HG03097 (cell line): ENCODE measurements around the gene RBMX.
A peak's percentile ranks its signal among the peaks of the same experiment; 100 is the strongest.
"Not testable (repeated sequence)": the region's sequence is repeated elsewhere in the genome, so short reads cannot be mapped to it uniquely, and the experiment has no call there.

Source experiments
- ATAC-seq: cut with Tn5 transposase; IDR thresholded peaks from one replicate; pipeline ENCODE4 v1.9.1; 2021; ENCODE audit not compliant: unreplicated experiment, low FRiP score

RBMX gene

DNA sequence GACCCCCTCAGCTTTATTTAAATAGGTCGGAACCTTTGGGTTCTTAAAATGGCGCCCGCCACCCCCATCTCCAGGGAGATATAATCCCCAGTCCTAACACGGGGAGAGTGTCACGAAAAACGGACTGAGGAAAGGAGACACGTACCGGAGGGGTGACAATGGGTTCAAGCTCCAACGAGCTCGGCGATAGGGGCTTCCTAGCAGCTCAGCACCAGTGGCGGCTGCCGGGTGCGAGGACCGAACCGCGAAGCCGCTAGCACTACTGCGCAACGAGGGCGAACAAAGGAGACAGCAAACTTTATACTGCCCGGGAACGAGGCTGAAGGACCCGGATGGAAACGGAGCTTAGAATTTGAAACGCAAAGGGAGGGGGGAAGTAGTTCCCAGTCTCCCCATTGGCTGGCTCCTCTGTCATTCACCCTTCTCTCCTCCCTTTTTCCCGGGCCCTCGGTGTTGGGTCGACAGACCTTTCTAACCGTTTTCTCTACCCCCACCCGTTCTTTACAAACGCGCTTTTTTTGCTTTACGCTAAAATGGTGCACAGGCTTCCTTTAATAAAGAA is at the start of gene RBMX:
RBMX (minus strand) TSS at position 274 of the 562 bp plus-strand sequence. CDS start 1,298 bp downstream, outside the sequence.
- ATAC-seq = peak; percentile 98

- ATAC-seq = not testable (repeated sequence)
Observed at GRCh38 chrX:136921438-136921837, 40.9 kb upstream of the RBMX start.

DNA sequence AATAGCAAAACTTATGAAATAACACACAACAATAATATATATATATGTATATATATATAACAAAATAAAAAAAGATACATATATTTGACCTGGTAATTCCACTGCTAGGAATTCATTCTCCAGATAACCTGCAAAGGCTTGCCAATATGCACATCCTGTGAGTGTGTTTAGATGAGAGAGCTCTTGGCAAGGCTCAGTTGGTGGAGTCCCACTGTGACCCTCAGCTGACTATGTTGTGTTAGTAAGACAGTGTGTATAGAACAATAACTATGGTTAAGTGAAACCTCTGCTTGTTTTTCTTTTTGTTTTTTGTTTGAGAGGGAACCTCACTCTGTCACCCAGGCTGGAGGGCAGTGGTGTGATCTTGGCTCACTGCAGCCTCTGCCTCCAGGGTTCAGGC is 39.5 kb upstream of the RBMX start:
- ATAC-seq = no peak

GRCh38 chrX:136916827-136917226 is 36.3 kb upstream of the RBMX start:
- no peak for ATAC-seq

GRCh38 chrX:136911661-136912060 is 31.1 kb upstream of the RBMX start:
- not testable (repeated sequence) for ATAC-seq

- no peak for ATAC-seq
Observed at GRCh38 chrX:136911253-136911652, 30.7 kb upstream of the RBMX start.

- ATAC-seq = no peak
Observed at GRCh38 chrX:136910565-136911035, 30.1 kb upstream of the RBMX start.

GRCh38 chrX:136909706-136910564 is 29.4 kb upstream of the RBMX start:
- peak; percentile 51 for ATAC-seq

DNA sequence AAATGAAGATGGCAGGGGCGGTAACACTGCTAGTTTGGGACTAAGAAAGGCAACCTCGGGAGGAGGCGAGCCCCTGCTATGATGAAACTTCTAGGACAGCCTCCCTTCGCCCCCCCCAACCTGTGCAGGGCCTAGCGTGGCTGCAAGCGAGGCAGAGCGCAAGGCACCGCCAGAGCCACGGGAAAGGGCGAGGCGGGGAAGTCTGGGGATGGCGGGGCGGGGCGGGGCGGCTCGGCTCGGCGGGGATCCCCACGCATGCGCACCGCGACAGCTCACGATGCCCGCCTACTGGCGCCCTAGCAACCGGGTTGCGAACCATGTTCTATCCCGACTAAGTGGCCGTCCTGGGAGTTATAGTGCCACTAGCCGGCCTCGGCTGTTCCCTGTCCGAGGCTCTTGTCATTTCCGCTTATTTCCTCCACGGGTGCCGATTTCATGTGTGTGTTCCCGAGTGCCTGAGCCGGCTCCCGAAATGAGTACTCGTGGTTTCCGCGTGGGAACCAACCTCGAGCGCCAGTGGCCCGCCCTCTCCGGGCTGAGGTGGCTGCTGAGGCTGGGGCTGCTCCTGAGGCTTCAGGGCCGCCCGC is 28.7 kb upstream of the RBMX start:
- peak; percentile 52 for ATAC-seq

- ATAC-seq = no peak
Observed at GRCh38 chrX:136907621-136908020, 27.1 kb upstream of the RBMX start.

DNA sequence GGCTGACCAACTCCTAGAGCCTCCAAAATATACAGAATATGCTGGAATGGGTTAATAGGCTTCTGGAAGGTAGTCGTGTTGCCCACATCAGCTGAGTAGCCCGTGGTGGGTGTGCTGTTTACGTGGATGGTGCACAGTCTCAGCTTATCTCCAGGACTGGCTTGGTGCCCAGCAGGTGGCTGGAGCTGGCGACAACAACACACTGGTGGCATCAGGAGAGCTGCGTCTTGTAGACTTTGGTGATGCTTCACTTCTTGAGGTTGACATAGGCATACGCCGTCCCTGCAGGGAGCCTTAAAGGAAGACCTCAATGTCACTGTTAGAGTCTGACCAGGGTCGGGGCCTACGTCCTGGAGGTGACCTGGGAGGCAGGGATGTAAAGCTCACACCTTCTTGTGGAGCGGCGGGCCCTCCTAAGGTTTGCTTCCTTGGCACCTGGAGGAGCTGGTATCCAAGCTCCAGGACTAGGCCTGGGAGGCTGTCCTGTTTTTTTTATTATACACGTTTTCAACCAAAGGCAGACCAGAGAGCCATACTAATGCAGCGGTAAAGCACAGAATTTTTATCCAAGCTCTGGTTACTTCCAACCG is 26.5 kb upstream of the RBMX start:
- ATAC-seq = no peak

DNA sequence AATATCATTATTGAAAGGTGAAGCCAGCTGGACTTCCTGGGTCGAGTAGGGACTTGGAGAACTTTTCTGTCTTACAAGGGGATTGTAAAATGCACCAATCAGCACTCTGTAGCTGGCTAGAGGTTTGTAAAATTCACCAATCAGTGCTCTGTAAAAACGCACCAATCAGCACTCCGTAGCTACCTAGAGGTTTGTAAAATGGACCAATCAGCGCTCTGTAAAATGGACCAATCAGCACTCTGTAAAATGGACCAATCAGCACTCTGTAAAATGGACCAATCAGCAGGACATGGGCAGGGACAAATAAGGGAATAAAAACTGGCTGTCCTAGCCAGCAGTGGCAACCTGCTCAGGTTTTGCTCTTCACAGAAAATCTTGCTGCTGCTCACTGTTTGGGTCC is 23.5 kb upstream of the RBMX start:
- not testable (repeated sequence) for ATAC-seq

GRCh38 chrX:136900071-136900470 is 19.5 kb upstream of the RBMX start:
- ATAC-seq = not testable (repeated sequence)

DNA sequence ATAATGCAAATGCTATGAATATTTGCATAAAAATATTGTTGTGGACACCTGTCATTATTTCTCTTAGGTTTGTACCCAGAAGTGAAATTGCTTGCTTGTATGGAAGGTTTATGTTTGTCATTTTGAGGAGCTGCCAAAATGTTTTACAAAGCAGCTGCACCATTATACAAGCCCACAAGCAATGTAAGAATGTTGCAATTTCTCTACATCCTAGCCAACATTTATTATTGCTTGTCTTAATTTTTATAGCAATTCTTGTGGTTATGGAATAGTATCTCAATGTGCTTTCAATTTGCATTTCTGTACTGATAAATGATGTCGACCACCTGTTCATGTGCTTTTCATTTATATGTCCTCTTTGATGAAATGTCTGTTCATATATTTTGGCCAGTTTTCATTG is 18.7 kb upstream of the RBMX start:
- ATAC-seq = no peak

GRCh38 chrX:136898752-136899151 is 18.2 kb upstream of the RBMX start:
- not testable (repeated sequence) for ATAC-seq

GRCh38 chrX:136896121-136896914 is 15.8 kb upstream of the RBMX start:
- no peak for ATAC-seq

GRCh38 chrX:136892412-136892811 is 11.9 kb upstream of the RBMX start:
- no peak for ATAC-seq

DNA sequence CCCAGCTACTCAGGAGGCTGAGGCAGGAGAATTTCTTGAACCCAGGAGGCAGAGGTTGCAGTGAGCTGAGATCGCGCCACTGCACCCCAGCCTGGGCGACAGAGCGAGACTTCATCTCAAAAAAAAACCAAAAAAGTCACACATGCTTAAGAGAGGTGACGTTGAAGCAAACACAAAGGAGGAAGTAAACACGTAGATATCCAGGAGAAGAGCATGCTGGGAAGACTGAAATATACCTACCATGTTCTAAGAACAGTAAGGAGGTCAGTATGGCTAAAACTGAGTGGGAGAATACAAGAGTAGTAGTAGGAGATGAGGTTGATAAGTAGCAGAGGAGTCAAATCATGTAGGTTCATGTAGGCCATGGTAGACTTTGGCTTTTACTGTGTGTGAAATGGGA is 10.1 kb upstream of the RBMX start:
- ATAC-seq = not testable (repeated sequence)

DNA sequence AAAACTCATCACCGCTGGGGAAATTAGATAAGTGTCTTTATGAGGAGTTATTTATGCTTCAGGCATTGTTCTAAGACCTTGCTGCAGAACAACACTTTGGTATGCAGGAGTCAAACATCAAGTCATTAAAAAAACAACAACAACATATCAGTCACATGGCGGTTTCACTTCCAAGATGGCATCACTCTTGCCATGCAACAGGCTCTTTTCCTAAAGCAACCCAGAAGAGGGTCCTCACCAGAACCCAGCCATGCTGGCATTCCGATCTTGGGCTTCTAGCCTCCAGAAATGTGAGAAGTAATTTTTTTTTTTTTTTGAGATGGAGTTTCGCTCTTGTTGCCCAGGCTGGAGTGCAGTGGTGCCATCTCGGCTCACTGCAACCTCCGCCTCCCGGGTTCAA is 8.7 kb upstream of the RBMX start:
- ATAC-seq = no peak

DNA sequence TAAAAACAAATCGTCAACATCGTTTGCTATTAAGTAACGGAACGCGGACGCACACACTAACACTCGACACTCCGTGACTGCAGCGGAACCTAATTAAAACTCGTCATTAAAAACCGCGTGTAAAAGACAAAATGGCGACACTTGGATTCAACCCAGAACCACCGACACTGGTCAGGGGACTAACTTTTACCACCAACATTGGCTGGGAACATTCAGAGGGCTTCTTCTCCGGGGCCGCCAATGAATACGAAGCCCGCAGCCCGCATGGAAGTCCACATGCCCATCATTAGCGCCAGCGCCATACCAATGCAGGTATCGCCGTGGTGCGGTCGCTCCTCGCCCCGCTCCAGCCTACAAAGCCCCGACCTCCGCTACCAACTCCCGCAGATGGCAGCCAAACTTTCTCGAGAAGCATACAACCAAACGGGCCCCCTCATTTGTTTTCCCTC is 498 bp downstream of the RBMX start:
- peak; percentile 18 for ATAC-seq
